HG02763 (cell line): ENCODE measurements around the gene TNFRSF12A.

Experiments
- ATAC-seq: cut with Tn5 transposase; IDR thresholded peaks from one replicate; pipeline ENCODE4 v1.9.1; 2021; ENCODE audit warnings: mild to moderate bottlenecking, moderate library complexity; ENCODE audit not compliant: unreplicated experiment

TNFRSF12A gene

DNA sequence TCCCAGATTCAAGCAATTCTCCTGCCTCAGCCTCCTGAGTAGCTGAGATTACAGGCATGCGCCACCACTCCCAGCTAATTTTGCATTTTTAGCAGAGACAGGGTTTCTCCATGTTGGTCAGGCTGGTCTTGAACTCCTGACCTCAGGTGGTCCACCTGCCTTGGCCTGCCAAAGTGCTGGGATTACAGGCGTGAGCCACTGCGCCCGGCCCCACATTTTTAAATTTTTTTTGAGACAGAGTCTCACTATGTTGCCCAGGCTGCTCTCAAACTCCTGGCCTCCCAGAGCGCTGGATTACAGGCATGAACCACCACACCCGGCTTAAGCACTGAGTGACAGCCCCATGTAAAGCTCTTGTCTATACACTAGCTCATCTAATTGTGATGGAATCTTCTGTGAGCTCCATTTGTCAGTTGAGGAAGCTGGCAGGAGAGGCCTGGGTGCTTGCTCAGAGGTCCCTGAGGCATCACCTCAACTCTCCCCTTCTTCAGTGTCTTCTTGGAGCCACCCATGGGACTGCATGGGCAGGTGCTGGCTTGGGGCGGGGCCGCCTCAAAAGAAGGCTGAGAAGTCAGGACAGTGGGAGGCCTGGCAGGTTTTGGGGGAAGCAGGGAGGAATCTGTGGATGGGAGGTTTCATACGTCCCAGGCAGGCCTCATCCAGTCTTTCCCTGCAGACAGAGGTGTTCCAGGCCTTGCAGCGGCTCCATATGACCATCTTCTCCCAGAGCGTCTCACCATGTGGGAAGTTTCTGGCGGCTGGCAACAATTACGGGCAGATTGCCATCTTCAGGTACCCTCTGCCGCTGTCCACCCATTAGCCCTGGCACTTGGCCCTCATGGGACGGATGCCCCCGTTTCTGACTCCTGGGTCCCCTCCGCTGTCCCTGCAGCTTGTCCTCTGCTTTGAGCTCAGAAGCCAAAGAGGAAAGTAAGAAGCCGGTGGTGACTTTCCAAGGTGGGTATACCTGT, 5.1 kb downstream of the TNFRSF12A start:
- no peak for ATAC-seq

GRCh38 chr16:3026003-3026378, 5.8 kb downstream of the TNFRSF12A start:
- ATAC-seq: no peak

DNA sequence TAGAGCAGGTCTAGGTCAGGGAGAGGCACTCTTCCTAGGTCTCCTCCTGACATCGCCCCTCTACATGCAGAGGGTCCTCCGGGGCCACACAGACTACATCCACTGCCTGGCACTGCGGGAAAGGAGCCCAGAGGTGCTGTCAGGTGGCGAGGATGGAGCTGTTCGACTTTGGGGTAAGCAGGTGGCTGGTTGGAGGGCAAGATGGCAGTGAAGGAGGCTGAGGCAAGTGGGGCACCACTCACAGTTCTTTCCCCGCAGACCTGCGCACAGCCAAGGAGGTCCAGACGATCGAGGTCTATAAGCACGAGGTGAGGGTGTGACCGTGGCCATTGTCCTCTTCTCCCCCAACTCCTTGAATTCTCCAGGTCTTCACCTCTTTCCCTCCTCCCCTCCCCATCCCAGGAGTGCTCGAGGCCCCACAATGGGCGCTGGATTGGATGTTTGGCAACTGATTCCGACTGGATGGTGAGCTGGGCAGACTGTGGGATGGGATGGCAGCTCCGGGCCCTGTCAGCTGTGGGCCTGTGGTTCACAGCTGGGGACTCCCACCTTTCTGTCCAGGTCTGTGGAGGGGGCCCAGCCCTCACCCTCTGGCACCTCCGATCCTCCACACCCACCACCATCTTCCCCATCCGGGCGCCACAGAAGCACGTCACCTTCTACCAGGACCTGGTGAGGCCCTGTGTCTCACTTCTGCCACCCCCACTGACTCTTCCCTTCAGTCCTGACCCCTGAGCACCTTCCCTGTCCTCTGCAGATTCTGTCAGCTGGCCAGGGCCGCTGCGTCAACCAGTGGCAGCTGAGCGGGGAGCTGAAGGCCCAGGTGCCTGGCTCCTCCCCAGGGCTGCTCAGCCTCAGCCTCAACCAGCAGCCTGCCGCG, 6.7 kb downstream of the TNFRSF12A start:
- ATAC-seq: no peak

- no peak for ATAC-seq
Measured at GRCh38 chr16:3027489-3027795, 7.3 kb downstream of the TNFRSF12A start.

GRCh38 chr16:3027983-3028715, 8.0 kb downstream of the TNFRSF12A start:
- ATAC-seq: no peak

- no peak for ATAC-seq
Measured at GRCh38 chr16:3028716-3029319, 8.7 kb downstream of the TNFRSF12A start.

- no peak for ATAC-seq
Measured at GRCh38 chr16:3029491-3030221, 9.5 kb downstream of the TNFRSF12A start.

- ATAC-seq: no peak
Measured at GRCh38 chr16:3030222-3031212, 10.3 kb downstream of the TNFRSF12A start.

DNA sequence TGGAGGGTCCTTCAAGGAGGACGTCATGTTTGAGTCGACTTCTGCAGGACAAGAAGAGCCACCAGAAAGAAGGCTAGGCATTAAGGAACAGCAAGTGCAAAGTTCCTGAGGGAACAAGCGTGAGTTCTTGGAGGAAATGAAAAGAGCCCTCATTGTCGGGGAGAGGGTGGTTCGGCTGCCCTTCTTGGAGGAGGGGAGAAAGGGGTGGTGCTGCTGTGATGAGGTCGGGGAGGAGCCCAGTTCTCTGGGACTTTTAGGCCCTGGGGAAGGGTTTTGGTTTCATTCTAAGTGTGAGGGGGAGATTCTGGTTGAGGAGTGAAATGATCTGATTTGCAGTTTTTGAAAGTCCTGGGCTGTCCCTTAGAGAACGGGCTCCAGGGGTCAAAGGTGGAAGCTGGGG, 12.5 kb downstream of the TNFRSF12A start:
- no peak for ATAC-seq

DNA sequence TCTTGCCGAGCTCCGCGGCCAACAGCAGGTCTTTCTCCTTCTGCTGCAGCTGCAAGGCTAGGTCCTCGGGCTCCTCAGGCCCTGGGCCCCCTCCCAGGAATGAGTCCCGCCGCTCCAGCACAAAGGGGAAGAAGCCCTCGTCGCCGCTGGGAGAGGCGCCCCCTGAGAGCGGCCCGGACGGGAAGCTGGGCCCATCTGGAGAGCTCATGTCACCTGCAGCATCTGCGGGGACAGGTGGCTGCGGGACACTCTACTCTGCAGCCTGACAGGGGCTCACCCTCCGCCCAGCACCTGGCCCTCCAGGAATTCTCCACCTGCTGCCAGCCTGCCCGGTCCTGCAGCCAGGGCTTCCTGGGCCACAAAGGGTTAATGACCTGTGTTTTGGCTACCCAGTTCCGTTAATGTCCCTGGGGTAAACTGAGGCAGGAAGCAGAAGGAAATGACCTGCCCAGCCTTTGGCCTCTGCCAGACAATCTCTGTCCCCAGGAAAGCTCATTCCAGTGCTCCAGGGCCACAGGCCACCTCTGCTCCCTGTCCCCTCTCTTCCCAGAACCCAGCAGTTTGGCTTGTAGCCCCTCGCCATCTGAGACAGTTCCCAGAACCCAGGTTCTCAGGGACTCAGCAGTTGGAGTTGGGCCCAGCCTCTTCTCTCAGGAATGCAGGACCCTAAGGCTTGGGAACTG, 15.3 kb downstream of the TNFRSF12A start:
- ATAC-seq: no peak

DNA sequence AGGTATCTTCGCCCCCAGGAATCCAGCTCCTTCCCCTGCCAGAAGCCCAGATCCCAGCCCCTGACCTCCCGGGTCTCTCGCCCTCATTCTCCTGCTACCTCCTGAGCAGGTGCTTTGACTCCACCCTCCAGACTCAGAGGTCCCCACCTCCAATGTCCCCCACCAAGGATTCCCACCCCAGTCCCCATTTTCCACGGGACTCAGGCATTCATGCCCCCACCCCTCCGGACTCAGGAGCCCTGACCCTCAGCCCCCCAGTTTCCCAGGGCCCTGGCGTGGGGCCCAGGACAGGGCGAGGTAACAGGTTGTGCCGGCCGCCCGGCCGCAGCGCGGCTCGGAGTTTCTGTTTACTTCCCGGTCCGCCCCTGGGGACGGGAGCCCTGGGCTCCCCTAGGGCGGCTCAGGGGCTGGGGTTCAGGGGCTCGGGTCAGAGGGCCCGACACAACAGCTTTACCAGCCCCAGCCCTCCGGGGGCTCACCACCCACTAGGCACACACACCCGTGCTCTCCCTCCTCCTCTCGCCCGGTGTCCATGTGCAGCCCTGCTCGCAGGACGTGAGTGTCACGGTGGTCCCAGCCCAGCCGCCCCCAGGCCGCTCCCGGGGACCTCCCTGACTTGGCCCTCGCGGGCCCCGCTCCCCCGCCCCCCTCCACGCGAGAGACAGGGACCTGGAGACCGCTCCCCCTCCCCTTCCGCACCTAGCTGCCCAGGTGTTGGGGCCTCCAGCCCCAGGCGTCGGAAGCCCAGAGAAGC, 16.0 kb downstream of the TNFRSF12A start:
- ATAC-seq: no peak

DNA sequence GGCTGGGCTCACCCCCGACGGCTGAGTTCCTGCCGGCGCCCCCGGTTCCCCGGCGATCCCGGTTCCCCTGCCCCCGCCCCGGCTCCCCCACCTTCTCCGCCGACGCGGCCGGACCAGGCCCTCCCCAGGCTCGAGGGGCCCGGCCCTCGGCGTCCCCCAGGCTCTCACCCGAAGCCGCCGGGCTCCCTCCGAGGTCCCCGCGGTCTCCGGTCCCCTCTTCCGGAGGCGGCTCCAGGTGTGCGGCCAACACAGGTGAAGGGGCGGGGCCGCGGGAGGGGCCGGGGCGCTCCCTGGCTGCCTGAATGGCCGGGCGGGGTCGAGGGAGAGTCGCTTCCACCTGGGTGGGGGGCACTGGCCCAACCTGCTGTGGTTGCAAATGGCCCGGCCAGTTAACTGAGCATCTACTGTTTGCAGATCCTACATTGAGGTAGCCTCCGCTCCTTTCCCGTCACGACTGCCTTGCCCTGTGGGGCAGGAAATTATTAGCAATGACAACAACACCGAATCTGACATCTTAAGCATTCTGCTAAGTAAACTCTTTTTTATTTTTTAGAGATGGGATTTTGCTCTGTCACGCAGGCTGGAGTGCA, 16.7 kb downstream of the TNFRSF12A start, which contains the start of gene BICDL2:
Gene BICDL2, minus strand, starts transcription at position 219 of the 590 bp plus-strand sequence. CDS start 1,448 bp downstream, outside the sequence.
- no peak for ATAC-seq

- ATAC-seq: no peak
Measured at GRCh38 chr16:3038256-3038655, 18.1 kb downstream of the TNFRSF12A start.

- ATAC-seq: no peak
Measured at GRCh38 chr16:3038896-3039295, 18.7 kb downstream of the TNFRSF12A start.

GRCh38 chr16:3042376-3042775, 22.2 kb downstream of the TNFRSF12A start:
- ATAC-seq: no peak

DNA sequence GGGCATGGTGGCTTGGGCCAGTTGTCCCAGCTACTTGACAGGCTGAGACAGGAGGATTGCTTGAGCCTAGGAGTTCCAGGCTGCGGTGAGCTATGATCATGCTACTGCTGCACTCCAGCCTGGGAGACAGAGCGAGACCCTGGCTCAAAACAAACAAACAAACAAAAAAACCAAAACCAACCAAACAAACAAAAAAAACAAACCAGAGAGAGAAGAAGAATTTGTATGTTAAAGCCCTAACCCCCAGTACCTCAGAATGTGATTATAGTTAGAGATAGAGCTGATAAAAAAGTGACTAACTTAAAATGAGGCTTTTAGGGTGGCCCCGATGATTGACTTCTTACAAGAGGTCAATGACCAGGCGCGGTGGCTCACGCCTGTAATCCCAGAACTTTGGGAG, 24.5 kb downstream of the TNFRSF12A start:
- no peak for ATAC-seq
